ENCODE results near the gene PLCB2.

The PLCB2 gene

GRCh38 chr15:40340740-40341400 is 33.1 kb upstream of the PLCB2 start, which contains the start of gene CCDC9B:
CCDC9B (minus strand) TSS chr15:40340939; CDS start chr15:40340819, 120 bp downstream.
- peak within 1 kb of the TSS; percentile 92 for H3K27ac ChIP-seq
- peaks cover 23% of the 10 kb centered on the region for H3K4me1 ChIP-seq
- H3K79me2 ChIP-seq: peaks cover 12% of the 10 kb centered on the region
- H3K9me3 ChIP-seq (ENCODE audit: control insufficient read depth, low read length): no peaks in the 10 kb centered on the region
- peak within 1 kb of the TSS; percentile 23 for H2AFZ ChIP-seq
- H3K4me3 ChIP-seq (ENCODE audit: low read depth, low read length): peak within 1 kb of the TSS; percentile 56
- TF ChIP-seq CTCF (IDR thresholded peaks at IDR 0.05): peak; percentile 7
- H3K36me3 ChIP-seq (ENCODE audit: control insufficient read depth, insufficient read depth, low read length): no peaks in the 10 kb centered on the region
- no peaks in the 10 kb centered on the region for H3K27me3 ChIP-seq (ENCODE audit: control insufficient read depth, insufficient read depth, low read length)
- H3K9ac ChIP-seq: no peak within 1 kb of the TSS
- H3K4me2 ChIP-seq (ENCODE audit: low read length): peak within 1 kb of the TSS; percentile 76

- Histone ChIP-seq H3K4me2 (ENCODE audit: low read length) (peak overlapping the region; percentile 76), H3K9me3 (ENCODE audit: control insufficient read depth, low read length) (no peaks in the 10 kb centered on the region), H3K9ac (no peak overlapping the region), H2AFZ (peak overlapping the region; percentile 23), H3K36me3 (ENCODE audit: control insufficient read depth, insufficient read depth, low read length) (no peaks in the 10 kb centered on the region), H3K79me2 (peaks cover 12% of the 10 kb centered on the region), H3K27ac (peak overlapping the region; percentile 92), H3K27me3 (ENCODE audit: control insufficient read depth, insufficient read depth, low read length) (no peaks in the 10 kb centered on the region), H3K4me1 (peaks cover 23% of the 10 kb centered on the region), H3K4me3 (ENCODE audit: low read depth, low read length) (peak overlapping the region; percentile 56)
- TF ChIP-seq CTCF (IDR thresholded peaks at IDR 0.05): no peak
These were observed 32.5 kb upstream of the PLCB2 start for GRCh38 chr15:40340038-40340739.

- Histone ChIP-seq H3K36me3 (ENCODE audit: control insufficient read depth, insufficient read depth, low read length) (no peaks in the 10 kb centered on the region), H3K79me2 (peaks cover 12% of the 10 kb centered on the region), H3K27me3 (ENCODE audit: control insufficient read depth, insufficient read depth, low read length) (no peaks in the 10 kb centered on the region), H3K4me3 (ENCODE audit: low read depth, low read length) (peak overlapping the region; percentile 56), H3K9me3 (ENCODE audit: control insufficient read depth, low read length) (no peaks in the 10 kb centered on the region), H3K9ac (no peak overlapping the region), H3K4me2 (ENCODE audit: low read length) (peak overlapping the region; percentile 76), H2AFZ (peak overlapping the region; percentile 23), H3K27ac (peak overlapping the region; percentile 92), H3K4me1 (peaks cover 23% of the 10 kb centered on the region)
- no peak for TF ChIP-seq CTCF (IDR thresholded peaks at IDR 0.05)
These were observed 31.8 kb upstream of the PLCB2 start for GRCh38 chr15:40339621-40339945.

GRCh38 chr15:40338921-40339620 is 31.3 kb upstream of the PLCB2 start:
- Histone ChIP-seq H3K79me2 (peaks cover 12% of the 10 kb centered on the region), H3K27ac (no peak overlapping the region)

More at GRCh38 chr15:40338921-40339620, 31.3 kb upstream of the PLCB2 start:
- Histone ChIP-seq H3K9ac (no peak overlapping the region), H3K27me3 (ENCODE audit: control insufficient read depth, insufficient read depth, low read length) (no peaks in the 10 kb centered on the region), H2AFZ (no peak overlapping the region), H3K36me3 (ENCODE audit: control insufficient read depth, insufficient read depth, low read length) (no peaks in the 10 kb centered on the region), H3K9me3 (ENCODE audit: control insufficient read depth, low read length) (no peaks in the 10 kb centered on the region), H3K4me1 (peaks cover 23% of the 10 kb centered on the region), H3K4me2 (ENCODE audit: low read length) (peak overlapping the region; percentile 76), H3K4me3 (ENCODE audit: low read depth, low read length) (peak overlapping the region; percentile 56)
- no peak for TF ChIP-seq CTCF (IDR thresholded peaks at IDR 0.05)

Data from parathyroid adenoma (tissue), 2 donors.